Breast epithelium (tissue), 3 donors: ENCODE measurements around the gene GPR15LG.

Source experiments
- CTCF ChIP-seq, 3 donors: fragments of 450-650 bp; IDR thresholded peaks; one replicate each; pipeline ENCODE4 v1.5.1; 2016 to 2017; ENCODE audit warnings: antibody characterized with exemption in 3 of 3, mild to moderate bottlenecking in 3 of 3, moderate library complexity in 3 of 3
- POLR2A ChIP-seq: fragments of 450-650 bp; IDR thresholded peaks from one replicate; pipeline ENCODE4 v1.6.1; 2016; ENCODE audit warnings: antibody characterized with exemption, mild to moderate bottlenecking, moderate library complexity
- POLR2AphosphoS5 ChIP-seq, 3 donors: sonication (generic); formaldehyde crosslinking; IDR thresholded peaks; one replicate each; pipeline ENCODE4 v1.6.1; 2017; ENCODE audit warnings: antibody characterized with exemption in 3 of 3

- TF ChIP-seq CTCF (IDR thresholded peaks at IDR 0.05) (no peak), POLR2A (no peak), POLR2AphosphoS5 (IDR thresholded peaks at IDR 0.05) (no peak)
Observed at GRCh38 chr10:84234479-84234878, 60.9 kb downstream of the GPR15LG start.
